Cortex of kidney (tissue), 1 donor: ENCODE data around the gene ACHE.
"Not testable (repeated sequence)": the region's sequence is repeated elsewhere in the genome, so short reads cannot be mapped to it uniquely, and the experiment has no call there.

Experiments
- DNase-seq: peaks from one replicate; lab custom pipeline; 2025; lab: John Stamatoyannopoulos, UW

The ACHE gene

DNA sequence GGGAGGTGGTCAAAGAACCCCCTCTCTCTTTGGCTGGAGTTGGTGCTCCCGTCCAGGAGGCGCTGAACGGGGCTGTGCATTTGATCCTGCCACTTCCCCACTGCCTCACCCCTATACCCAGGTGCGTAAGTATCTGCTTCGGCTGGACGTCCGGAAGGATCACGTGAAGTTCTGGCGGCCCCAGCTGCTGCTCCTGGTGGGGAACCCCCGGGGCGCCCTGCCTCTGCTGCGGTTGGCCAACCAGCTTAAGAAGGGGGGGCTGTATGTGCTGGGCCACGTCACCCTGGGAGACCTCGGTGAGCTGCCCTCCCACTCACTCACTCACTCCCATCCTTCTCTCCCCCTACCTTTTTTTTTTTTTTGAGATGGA, 34.1 kb downstream of the ACHE start:
- DNase-seq, result no peak

GRCh38 chr7:100860702-100861615, 34.7 kb downstream of the ACHE start:
- no peak for DNase-seq

DNA sequence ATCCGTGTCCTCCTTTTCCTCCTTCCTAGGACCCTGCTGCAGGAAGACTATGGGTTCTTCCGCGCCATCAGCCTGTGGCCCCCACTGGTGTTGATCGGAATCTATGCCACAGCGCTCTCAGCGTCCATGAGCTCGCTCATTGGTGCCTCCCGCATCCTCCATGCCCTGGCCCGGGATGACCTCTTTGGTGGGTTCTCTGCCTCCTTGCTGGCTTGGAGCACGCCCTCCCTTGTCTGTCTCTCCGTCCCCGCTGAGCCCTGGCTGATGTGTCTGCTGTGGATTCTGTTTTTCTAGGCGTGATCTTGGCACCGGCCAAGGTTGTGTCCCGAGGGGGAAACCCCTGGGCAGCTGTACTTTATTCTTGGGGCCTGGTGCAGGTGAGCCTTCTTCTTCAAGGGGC, 35.8 kb downstream of the ACHE start:
- no peak for DNase-seq

- no peak for DNase-seq
Observed at GRCh38 chr7:100856871-100857282, 38.8 kb downstream of the ACHE start.

GRCh38 chr7:100855515-100855914, 40.2 kb downstream of the ACHE start:
- no peak for DNase-seq

GRCh38 chr7:100854899-100855298, 40.8 kb downstream of the ACHE start:
- not testable (repeated sequence) for DNase-seq

- no peak for DNase-seq
Observed at GRCh38 chr7:100854146-100854895, 41.4 kb downstream of the ACHE start.

GRCh38 chr7:100852048-100852872, 43.4 kb downstream of the ACHE start, which contains the start of gene SLC12A9:
SLC12A9 (plus strand) TSS chr7:100852713; CDS start chr7:100854198, 1,485 bp downstream.
- no peak for DNase-seq

DNA sequence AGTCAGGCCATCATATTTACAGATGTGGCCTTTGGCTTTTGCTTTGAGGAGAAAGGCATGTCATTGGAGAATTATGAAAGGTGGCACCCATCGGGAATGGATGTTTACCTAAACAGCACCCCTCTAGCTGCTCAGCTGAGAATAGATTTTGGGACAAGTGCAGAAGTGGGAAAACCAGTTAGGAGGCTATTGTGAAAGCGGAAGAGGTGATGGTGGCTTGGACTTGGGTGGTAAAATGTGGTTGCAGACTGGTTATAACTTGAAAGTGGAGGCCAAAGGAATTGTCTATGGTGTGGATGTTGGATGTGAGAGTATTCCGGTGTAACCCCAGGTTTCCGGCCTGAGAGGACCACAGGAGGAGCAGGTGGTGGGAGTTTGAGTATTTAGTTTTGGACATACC, 48.3 kb downstream of the ACHE start:
- no peak for DNase-seq

DNA sequence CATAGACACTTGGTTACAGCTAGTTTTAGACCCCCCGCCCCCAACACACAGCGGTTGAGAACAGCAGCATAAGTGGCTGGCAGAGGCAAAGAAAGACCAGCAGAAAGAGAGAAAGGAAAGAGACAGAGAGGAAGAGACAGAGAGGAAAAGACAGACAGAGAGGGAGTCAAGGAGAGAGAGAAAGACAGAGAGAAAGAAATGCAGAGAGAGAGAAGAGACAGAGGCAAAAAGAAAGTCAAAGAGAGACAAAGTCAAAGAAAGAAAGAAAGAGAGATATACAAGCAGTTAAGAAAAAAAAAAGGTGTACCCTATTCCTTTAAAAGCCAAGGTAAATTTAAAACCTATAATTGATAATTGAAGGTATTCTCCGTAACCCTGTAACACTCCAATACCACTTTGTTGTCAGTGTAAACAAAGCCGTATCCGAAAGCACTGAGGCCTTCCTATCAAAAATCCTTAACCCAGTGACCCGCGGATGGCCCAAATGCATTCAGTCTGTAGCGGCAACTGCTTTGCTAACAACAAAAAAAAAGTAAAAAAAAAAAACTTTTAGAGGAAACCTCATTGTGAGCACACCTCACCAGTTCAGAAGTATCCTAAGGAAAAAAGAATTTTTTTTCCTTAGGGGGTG, 55.1 kb downstream of the ACHE start:
- DNase-seq, result no peak
